Measurements from ENCODE around the gene SSNA1. TPM values are rescaled to one million over a fixed set of nuclear protein-coding genes. Genes with fewer than 3 reads are reported as not detected.

Gene SSNA1
- total RNA-seq, 1 donor from 2014 or later = 45.5 TPM

DNA sequence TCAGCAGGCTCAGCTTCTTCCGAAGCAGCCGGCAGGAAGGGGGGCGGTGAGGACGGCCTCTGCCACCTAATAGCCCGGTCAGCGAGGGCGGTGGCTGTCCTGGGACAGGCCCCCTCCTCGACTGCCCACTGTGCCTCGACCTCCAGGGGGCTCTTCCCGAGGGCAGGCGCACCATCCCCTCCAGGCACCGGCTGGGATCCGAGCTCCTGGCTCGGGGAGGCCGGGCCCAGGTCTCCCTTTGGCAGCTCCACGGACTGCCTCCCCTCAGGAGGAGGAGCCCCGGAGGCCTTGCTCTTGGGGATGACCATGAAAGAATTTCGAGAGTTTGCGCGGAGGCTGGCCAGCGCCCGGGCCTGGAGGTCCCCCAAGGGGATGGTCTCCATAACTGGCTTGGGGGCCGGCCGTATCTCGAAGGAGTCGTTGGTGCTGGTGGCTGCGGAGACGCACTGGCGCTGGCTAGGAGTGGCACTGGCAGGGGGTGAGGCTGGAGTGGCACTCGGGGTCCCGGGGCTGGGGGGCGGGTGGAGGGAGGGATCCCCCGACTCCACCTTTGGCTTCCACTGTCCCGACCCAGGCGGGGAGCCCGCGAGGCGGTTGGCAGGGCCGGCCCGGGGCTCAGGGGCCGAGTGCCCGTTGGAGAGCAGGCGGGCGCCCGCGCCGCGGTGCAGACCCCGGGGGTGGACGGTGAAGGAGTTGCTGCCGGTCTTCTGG lies 11.1 kb downstream of the SSNA1 start:
- no peak for DNase-seq (ENCODE audit: low read depth)

- peak; percentile 95 for DNase-seq (ENCODE audit: low read depth)
Observed at GRCh38 chr9:137200311-137201204, 12.1 kb downstream of the SSNA1 start, which contains the start of gene TPRN. TSS of gene TPRN (minus strand) at chr9:137200741. CDS start at chr9:137200711, 30 bp downstream.

- no peak for DNase-seq (ENCODE audit: low read depth)
Observed at GRCh38 chr9:137201205-137201868, 12.9 kb downstream of the SSNA1 start.

DNA sequence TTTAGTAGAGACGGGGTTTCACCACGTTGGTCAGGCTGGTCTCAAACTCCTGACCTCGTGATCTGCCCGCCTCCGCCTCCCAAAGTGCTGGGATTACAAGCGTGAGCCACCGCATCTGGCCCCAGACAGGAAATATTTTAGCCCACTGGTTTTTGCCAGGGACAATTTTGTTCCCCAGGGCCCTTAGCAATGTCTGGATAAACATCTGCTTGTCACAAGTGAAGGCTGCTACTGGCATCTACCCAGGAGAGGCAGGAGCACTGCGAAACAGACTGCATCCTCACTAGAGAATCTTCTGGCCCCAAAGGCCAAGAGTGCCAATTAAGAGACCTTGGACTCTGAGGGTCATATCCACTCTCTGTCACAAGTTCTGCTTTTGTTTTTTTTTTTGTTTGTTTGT lies 14.5 kb downstream of the SSNA1 start:
- DNase-seq (ENCODE audit: low read depth) = no peak

GRCh38 chr9:137204731-137205125 lies 16.3 kb downstream of the SSNA1 start:
- no peak for DNase-seq (ENCODE audit: low read depth)

- peak; percentile 37 for DNase-seq (ENCODE audit: low read depth)
Observed at GRCh38 chr9:137205126-137206069, 16.9 kb downstream of the SSNA1 start, which contains the start of the genes NDOR1 and TMEM203. TSS of gene NDOR1 (plus strand) at chr9:137205700. CDS start at chr9:137205778, 78 bp downstream. TSS of gene TMEM203 (minus strand) at chr9:137205648. CDS start at chr9:137205414, 234 bp downstream.

- DNase-seq (ENCODE audit: low read depth) = no peak
Observed at GRCh38 chr9:137206602-137207001, 18.1 kb downstream of the SSNA1 start.

DNA sequence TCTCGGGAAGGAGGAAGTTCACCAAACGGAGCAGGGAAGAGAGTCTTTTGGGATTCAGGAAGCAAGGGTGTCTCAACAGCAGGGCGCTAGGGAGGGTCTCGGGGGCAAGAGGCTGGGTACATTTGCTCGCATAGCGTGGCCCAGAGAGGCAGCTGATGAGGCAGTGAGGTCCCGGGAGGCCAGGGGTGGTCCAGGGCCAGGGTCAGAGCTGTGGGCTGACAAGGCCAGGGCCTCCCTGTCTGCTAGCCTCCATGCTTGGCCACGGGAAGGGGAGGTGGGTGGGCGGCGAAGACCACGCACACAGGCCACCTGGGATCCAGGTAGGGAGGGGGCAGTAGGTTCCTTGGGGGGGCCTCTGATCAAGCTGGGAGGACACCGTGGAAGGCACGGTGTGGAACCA lies 23.1 kb downstream of the SSNA1 start:
- no peak for DNase-seq (ENCODE audit: low read depth)

DNA sequence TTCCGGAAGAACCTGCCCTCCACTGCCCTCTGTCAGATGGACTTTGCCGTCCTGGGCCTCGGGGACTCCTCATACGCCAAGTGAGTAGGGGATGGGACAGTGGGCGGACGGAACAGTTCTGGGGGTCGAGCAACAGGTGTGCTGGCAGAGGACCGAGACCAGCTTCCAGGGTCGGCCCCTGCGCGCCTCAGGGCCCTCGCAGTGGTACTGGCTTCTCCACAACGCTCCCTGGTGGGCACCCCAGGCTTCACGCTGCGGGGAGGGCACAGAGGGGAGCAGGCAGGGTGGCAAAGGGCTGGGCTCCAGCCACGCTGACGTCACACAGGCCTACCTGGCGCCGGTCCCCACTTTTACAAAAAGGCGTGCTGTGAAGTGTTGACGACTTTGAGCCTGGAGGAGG lies 24.0 kb downstream of the SSNA1 start:
- no peak for DNase-seq (ENCODE audit: low read depth)

- no peak for DNase-seq (ENCODE audit: low read depth)
Observed at GRCh38 chr9:137213160-137214060, 24.9 kb downstream of the SSNA1 start.

DNA sequence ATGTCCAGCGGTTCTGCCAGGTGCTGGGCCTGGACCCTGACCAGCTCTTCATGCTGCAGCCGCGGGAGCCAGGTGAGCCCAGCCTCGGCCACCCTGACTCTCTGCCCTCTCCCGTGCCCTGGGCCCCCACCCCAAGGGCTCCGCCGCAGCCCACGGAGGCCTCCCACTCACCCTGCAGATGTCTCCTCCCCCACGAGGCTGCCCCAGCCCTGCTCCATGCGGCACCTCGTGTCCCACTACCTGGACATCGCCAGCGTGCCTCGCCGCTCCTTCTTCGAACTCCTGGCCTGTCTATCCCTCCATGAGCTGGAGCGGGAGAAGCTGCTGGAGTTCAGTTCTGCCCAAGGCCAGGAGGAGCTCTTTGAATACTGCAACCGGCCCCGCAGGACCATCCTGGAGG lies 26.1 kb downstream of the SSNA1 start:
- no peak for DNase-seq (ENCODE audit: low read depth)

GRCh38 chr9:137215196-137215986 lies 26.9 kb downstream of the SSNA1 start:
- DNase-seq (ENCODE audit: low read depth) = no peak

DNA sequence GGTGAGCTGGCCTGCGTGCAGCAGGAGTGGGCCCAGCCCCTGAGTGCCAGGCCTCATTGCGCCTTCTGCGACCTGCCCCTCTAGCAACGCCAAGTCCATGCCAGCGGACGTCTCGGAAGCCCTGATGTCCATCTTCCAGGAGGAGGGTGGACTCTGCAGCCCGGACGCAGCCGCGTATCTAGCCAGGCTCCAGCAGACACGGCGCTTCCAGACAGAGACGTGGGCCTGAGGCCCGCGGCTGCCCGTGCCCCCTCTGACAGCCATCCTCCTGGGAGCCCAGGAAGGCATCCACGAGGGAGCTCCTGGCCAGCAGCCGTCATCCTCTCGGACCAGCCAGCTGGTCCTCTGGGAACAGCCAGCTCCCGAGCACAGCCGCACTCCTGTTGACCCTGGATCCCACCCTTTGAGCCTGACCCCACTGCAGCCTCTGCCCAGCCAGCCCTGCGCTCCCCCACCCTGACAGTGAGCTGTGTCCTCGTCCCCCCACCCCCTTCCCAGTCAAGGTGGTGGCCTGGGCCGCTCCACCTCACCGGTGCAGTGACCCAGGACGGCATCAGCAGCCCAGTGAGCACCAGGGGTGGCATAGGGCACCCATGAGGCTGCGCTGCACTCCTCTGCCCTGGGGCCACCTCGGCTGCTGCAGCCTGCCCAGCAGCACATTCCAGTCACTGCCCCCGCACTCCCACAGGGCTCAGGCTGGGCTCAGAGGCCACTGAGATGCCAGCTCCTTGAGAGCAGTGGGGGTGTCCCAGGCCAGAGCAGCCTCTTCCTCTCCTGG lies 27.9 kb downstream of the SSNA1 start:
- DNase-seq (ENCODE audit: low read depth) = peak; percentile 19

GRCh38 chr9:137217276-137218211 lies 29.1 kb downstream of the SSNA1 start:
- peak; percentile 58 for DNase-seq (ENCODE audit: low read depth)

- no peak for DNase-seq (ENCODE audit: low read depth)
Observed at GRCh38 chr9:137218212-137218753, 29.8 kb downstream of the SSNA1 start.

- DNase-seq (ENCODE audit: low read depth) = no peak
Observed at GRCh38 chr9:137218754-137219271, 30.3 kb downstream of the SSNA1 start.
